ENCODE measurements around the gene APEX2.
"Not testable (repeated sequence)": the region's sequence is repeated elsewhere in the genome, so short reads cannot be mapped to it uniquely, and the experiment has no call there.

APEX2 gene

GRCh38 chrX:55030271-55031205, 30.4 kb downstream of the APEX2 start, which contains the start of gene ALAS2:
Gene ALAS2 (minus strand): TSS chrX:55030977. CDS start chrX:55026000, 4,977 bp downstream.
- DNase-seq = no peak
- Histone ChIP-seq H3K4me3 (ENCODE audit: low read depth, low read length) (no peak within 1 kb of the TSS), H3K27ac (no peak within 1 kb of the TSS), H3K27me3 (replicated peaks) (no peaks in the 10 kb centered on the region), H3K36me3 (replicated peaks) (no peaks in the 10 kb centered on the region)
- TF ChIP-seq CTCF (IDR thresholded peaks at IDR 0.05; ENCODE audit: low read depth, low read length, missing control alignments) = no peak
- in situ Hi-C loops (cut with HindIII; ENCODE audit: low pct_ligation_motif_present, low sequenced_read_pairs) = no loop called here

- in situ Hi-C loops (cut with HindIII; ENCODE audit: low pct_ligation_motif_present, low sequenced_read_pairs) = no loop called here
- H3K27ac ChIP-seq = no peak overlapping the region
- no peak overlapping the region for H3K4me3 ChIP-seq (ENCODE audit: low read depth, low read length)
- DNase-seq = no peak
- no peaks in the 10 kb centered on the region for H3K27me3 ChIP-seq (replicated peaks)
- TF ChIP-seq CTCF (IDR thresholded peaks at IDR 0.05; ENCODE audit: low read depth, low read length, missing control alignments) = no peak
- no peaks in the 10 kb centered on the region for H3K36me3 ChIP-seq (replicated peaks)
These were observed 33.3 kb downstream of the APEX2 start for GRCh38 chrX:55033429-55033828.

- no peaks in the 10 kb centered on the region for H3K36me3 ChIP-seq (replicated peaks)
- peak; percentile 37 for DNase-seq
- H3K27ac ChIP-seq = no peak overlapping the region
- no peak for TF ChIP-seq CTCF (IDR thresholded peaks at IDR 0.05; ENCODE audit: low read depth, low read length, missing control alignments)
- in situ Hi-C loops (cut with HindIII; ENCODE audit: low pct_ligation_motif_present, low sequenced_read_pairs) = no loop called here
- H3K4me3 ChIP-seq (ENCODE audit: low read depth, low read length) = no peak overlapping the region
- no peaks in the 10 kb centered on the region for H3K27me3 ChIP-seq (replicated peaks)
These were observed 39.3 kb downstream of the APEX2 start for GRCh38 chrX:55039471-55039870.

GRCh38 chrX:55041514-55041913, 41.4 kb downstream of the APEX2 start:
- Histone ChIP-seq H3K36me3 (replicated peaks) (no peaks in the 10 kb centered on the region), H3K27me3 (replicated peaks) (no peaks in the 10 kb centered on the region), H3K4me3 (ENCODE audit: low read depth, low read length) (no peak overlapping the region), H3K27ac (no peak overlapping the region)
- in situ Hi-C loops (cut with HindIII; ENCODE audit: low pct_ligation_motif_present, low sequenced_read_pairs) = no loop called here
- no peak for DNase-seq
- TF ChIP-seq CTCF (IDR thresholded peaks at IDR 0.05; ENCODE audit: low read depth, low read length, missing control alignments) = no peak

GRCh38 chrX:55050599-55050998, 50.4 kb downstream of the APEX2 start:
- H3K27me3 ChIP-seq (replicated peaks); H3K27ac ChIP-seq; in situ Hi-C loops (cut with HindIII; ENCODE audit: low pct_ligation_motif_present, low sequenced_read_pairs); H3K36me3 ChIP-seq (replicated peaks); H3K4me3 ChIP-seq (ENCODE audit: low read depth, low read length); DNase-seq: not testable (repeated sequence)

GRCh38 chrX:55056820-55057674, 56.9 kb downstream of the APEX2 start:
- Histone ChIP-seq H3K27ac (peak overlapping the region; percentile 53), H3K4me3 (ENCODE audit: low read depth, low read length) (no peak overlapping the region), H3K27me3 (replicated peaks) (no peaks in the 10 kb centered on the region), H3K36me3 (replicated peaks) (no peaks in the 10 kb centered on the region)
- peak; percentile 79 for DNase-seq
- no peak for TF ChIP-seq CTCF (IDR thresholded peaks at IDR 0.05; ENCODE audit: low read depth, low read length, missing control alignments)
- in situ Hi-C loops (cut with HindIII; ENCODE audit: low pct_ligation_motif_present, low sequenced_read_pairs) = no loop called here

Data from brain microvascular endothelial cell (primary cell).